Nephron (organoid): Measurements from ENCODE around the gene GLIPR1L2.
A peak's percentile ranks its signal among the peaks of the same experiment; 100 is the strongest.

Experiments used
- H3K27ac Mint-ChIP-seq, 3 experiments: 2 replicates each; pipeline ENCODE4 v1.8.0; 2020; ENCODE audit warnings: mixed read lengths in 3 of 3, mild to moderate bottlenecking in 2 of 3, moderate library complexity in 1 of 3
- H3K27me3 Mint-ChIP-seq: 2 replicates; pipeline ENCODE4 v1.8.0; 2021; ENCODE audit warnings: low read depth, mild to moderate bottlenecking, moderate library complexity, mixed read lengths
- H3K36me3 Mint-ChIP-seq: 2 replicates; pipeline ENCODE4 v1.8.0; 2020; ENCODE audit warnings: low read depth, mixed read lengths
- H3K4me1 Mint-ChIP-seq: 2 replicates; pipeline ENCODE4 v1.8.0; 2020; ENCODE audit warnings: mixed read lengths
- H3K4me3 Mint-ChIP-seq, 3 experiments: 2 replicates each; pipeline ENCODE4 v1.8.0; 2020; ENCODE audit warnings: mild to moderate bottlenecking in 3 of 3, mixed read lengths in 3 of 3, moderate library complexity in 2 of 3
- H3K9me3 Mint-ChIP-seq: 2 replicates; pipeline ENCODE4 v1.8.0; 2020; ENCODE audit warnings: mixed read lengths
- TF ChIP-seq, protein P1 (sequence below), 3 experiments: fragments of 200-600 bp; sonication (generic); IDR thresholded peaks; one replicate each; pipeline ENCODE4 v1.5.0; 2021; ENCODE audit warnings: antibody characterized with exemption in 3 of 3; ENCODE audit not compliant: unreplicated experiment in 3 of 3

The GLIPR1L2 gene

DNA sequence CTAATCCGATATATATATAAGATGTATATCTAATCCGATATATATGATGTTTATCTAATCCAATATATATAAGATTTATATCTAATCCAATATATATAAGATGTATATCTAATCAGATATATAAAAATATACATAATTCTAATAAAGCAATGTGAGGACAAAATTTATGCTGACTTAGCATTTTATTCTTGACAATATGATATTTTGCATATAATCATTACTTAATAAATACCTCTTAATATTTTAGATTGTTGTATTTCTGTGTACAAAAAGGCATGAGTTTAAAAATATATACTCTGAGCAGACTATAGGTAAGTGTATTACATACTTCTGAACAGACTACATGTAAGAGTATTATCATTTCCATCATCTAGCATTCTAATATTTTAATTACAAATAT is 18.9 kb downstream of the GLIPR1L2 start:
- Mint-ChIP-seq H3K36me3 (no peaks in the 10 kb centered on the region), H3K27me3 (no peaks in the 10 kb centered on the region), H3K27ac (no peak overlapping the region), H3K4me3 (no peak overlapping the region), H3K9me3 (no peaks in the 10 kb centered on the region), H3K4me1 (peaks cover 6% of the 10 kb centered on the region)
- TF ChIP-seq, protein P1, sequence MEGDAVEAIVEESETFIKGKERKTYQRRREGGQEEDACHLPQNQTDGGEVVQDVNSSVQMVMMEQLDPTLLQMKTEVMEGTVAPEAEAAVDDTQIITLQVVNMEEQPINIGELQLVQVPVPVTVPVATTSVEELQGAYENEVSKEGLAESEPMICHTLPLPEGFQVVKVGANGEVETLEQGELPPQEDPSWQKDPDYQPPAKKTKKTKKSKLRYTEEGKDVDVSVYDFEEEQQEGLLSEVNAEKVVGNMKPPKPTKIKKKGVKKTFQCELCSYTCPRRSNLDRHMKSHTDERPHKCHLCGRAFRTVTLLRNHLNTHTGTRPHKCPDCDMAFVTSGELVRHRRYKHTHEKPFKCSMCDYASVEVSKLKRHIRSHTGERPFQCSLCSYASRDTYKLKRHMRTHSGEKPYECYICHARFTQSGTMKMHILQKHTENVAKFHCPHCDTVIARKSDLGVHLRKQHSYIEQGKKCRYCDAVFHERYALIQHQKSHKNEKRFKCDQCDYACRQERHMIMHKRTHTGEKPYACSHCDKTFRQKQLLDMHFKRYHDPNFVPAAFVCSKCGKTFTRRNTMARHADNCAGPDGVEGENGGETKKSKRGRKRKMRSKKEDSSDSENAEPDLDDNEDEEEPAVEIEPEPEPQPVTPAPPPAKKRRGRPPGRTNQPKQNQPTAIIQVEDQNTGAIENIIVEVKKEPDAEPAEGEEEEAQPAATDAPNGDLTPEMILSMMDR (IDR thresholded peaks at IDR 0.05; ENCODE audit: unreplicated experiment in 3 of 3), result no peak

DNA sequence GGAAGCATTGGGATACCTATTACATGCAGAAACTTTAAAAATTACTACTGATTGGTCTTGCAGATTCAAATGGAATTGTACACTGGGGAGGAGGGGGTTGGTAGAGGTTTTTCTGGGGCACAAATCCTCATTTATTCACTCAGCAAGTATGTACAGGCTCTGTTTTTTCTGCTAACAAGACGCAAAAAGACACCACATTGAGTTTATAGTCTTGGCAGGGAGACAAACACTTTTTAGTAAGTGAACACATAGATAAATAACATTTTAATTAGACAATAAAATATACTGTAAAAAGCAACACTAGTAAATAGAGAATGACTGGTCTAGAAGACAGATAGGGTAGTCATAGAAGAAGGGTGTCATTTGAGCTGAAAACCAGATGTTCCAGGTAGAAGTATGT is 23.8 kb downstream of the GLIPR1L2 start:
- TF ChIP-seq, protein P1 (IDR thresholded peaks at IDR 0.05; ENCODE audit: unreplicated experiment in 3 of 3), result no peak
- Mint-ChIP-seq H3K9me3 (no peaks in the 10 kb centered on the region), H3K4me3 (no peak overlapping the region), H3K4me1 (peaks cover 18% of the 10 kb centered on the region), H3K27me3 (no peaks in the 10 kb centered on the region), H3K27ac (peak overlapping the region; percentile 28 to 66 (median 54)), H3K36me3 (no peaks in the 10 kb centered on the region)

DNA sequence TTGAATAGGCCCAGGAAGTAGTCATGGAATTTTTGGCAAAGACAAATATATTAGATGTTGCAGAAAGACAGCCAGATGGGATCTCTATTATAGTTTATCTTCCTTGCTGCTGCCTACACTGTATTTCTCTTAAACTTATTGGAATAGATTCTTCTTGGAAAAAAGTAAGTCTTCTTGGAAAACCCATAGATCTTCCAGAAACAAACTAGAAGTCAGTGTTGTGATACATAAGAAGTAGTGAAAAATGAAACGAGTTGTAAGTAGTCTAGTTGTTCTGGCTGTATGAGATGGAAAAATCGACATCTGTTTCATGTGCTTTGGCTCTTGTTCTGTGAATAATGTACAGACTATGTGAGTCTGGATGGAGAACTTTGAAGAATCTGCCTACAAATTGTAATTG is 29.0 kb downstream of the GLIPR1L2 start:
- Mint-ChIP-seq H3K9me3 (peaks cover 4% of the 10 kb centered on the region), H3K4me1 (peaks cover 16% of the 10 kb centered on the region), H3K27ac (peak overlapping the region; percentile 4 to 87 (median 75)), H3K4me3 (no peak overlapping the region), H3K36me3 (no peaks in the 10 kb centered on the region), H3K27me3 (no peaks in the 10 kb centered on the region)
- TF ChIP-seq, protein P1 (IDR thresholded peaks at IDR 0.05; ENCODE audit: unreplicated experiment in 3 of 3), result no peak

DNA sequence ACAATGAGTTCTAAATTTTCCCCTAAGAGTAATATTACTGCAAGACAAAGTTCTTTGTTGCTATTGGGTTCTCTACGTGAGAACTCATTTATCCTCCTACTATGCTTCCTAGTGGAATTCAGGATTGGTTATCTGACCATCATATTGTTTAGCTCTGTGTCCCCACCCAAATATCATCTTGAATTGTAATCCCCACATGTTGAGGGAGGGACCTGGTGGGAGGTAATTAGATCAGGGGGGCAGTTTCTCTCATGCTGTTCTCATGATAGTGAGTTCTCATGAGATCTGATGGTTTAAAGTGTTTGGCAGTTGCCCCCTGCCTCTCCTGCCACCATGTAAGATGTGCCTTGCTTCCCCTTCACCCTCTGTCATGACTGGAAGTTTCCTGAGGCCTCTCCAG is 36.6 kb downstream of the GLIPR1L2 start:
- no peaks in the 10 kb centered on the region for H3K4me1 Mint-ChIP-seq
- TF ChIP-seq, protein P1 (IDR thresholded peaks at IDR 0.05; ENCODE audit: unreplicated experiment in 3 of 3), result no peak
- H3K27me3 Mint-ChIP-seq, result no peaks in the 10 kb centered on the region
- H3K9me3 Mint-ChIP-seq, result peaks cover 34% of the 10 kb centered on the region
- no peak overlapping the region for H3K4me3 Mint-ChIP-seq
- peaks cover 4% of the 10 kb centered on the region for H3K36me3 Mint-ChIP-seq
- no peak overlapping the region for H3K27ac Mint-ChIP-seq

DNA sequence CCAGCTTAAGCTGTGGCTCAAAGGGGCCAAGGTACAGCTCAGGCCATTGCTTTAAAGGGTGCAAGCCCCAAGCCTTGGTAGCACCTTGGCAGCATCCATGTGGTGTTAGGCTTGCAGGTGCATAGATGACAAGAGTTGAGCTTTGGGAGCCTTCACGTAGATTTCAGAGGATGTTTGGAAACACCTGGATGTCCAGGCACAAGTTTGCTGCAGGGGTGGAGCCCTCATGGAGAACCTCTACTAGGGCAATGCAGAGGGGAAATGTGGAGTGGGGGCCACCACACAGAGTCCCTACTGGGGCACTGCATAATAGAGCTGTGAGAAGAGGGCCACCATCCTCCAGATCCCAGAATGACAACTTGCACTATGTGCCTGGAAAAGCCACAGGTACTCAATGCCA is 37.9 kb downstream of the GLIPR1L2 start:
- Mint-ChIP-seq H3K9me3 (peaks cover 32% of the 10 kb centered on the region), H3K4me1 (no peaks in the 10 kb centered on the region), H3K4me3 (no peak overlapping the region), H3K27ac (no peak overlapping the region), H3K36me3 (peaks cover 4% of the 10 kb centered on the region), H3K27me3 (no peaks in the 10 kb centered on the region)
- TF ChIP-seq, protein P1 (IDR thresholded peaks at IDR 0.05; ENCODE audit: unreplicated experiment in 3 of 3), result no peak

DNA sequence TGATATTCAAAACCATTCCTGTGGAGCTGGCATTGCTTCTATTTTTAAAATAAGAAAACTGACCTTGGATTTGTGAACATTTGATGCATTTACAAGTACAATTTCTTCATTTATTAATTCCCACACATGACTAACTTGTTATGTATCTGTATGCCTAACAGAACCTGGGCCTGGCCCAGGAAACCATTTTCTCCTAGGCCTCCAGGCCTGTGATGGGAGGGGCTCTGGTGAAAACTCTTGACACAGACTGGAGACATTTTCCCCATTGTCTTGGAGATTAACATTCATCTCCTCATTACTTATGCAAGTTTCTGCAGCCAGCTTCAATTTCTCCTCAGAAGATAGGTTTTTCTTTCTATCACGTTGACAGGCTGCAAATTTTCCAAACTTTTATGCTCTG is 42.0 kb downstream of the GLIPR1L2 start:
- Mint-ChIP-seq H3K27me3 (no peaks in the 10 kb centered on the region), H3K27ac (no peak overlapping the region), H3K36me3 (peaks cover 1% of the 10 kb centered on the region), H3K9me3 (peaks cover 42% of the 10 kb centered on the region), H3K4me3 (no peak overlapping the region), H3K4me1 (no peaks in the 10 kb centered on the region)
- TF ChIP-seq, protein P1 (IDR thresholded peaks at IDR 0.05; ENCODE audit: unreplicated experiment in 3 of 3), result no peak
